Stimulated activated CD8-positive, alpha-beta memory T cell treated with anti-CD3 and anti-CD28 coated beads, Interleukin-4, amount 100 ng/mL, for 1 hour (primary cell): ENCODE results near the gene CLNS1A.
A peak's percentile ranks its signal among the peaks of the same experiment; 100 is the strongest.
"Not testable (repeated sequence)": the region's sequence is repeated elsewhere in the genome, so short reads cannot be mapped to it uniquely, and the experiment has no call there.

Source experiments
- DNase-seq, 2 donors: peaks; one replicate each; pipeline ENCODE4 v3.0.0-alpha.2; 2020; ENCODE audit warnings: low read depth in 2 of 2, low spot score in 1 of 2

CLNS1A gene, protein sequence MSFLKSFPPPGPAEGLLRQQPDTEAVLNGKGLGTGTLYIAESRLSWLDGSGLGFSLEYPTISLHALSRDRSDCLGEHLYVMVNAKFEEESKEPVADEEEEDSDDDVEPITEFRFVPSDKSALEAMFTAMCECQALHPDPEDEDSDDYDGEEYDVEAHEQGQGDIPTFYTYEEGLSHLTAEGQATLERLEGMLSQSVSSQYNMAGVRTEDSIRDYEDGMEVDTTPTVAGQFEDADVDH

DNA sequence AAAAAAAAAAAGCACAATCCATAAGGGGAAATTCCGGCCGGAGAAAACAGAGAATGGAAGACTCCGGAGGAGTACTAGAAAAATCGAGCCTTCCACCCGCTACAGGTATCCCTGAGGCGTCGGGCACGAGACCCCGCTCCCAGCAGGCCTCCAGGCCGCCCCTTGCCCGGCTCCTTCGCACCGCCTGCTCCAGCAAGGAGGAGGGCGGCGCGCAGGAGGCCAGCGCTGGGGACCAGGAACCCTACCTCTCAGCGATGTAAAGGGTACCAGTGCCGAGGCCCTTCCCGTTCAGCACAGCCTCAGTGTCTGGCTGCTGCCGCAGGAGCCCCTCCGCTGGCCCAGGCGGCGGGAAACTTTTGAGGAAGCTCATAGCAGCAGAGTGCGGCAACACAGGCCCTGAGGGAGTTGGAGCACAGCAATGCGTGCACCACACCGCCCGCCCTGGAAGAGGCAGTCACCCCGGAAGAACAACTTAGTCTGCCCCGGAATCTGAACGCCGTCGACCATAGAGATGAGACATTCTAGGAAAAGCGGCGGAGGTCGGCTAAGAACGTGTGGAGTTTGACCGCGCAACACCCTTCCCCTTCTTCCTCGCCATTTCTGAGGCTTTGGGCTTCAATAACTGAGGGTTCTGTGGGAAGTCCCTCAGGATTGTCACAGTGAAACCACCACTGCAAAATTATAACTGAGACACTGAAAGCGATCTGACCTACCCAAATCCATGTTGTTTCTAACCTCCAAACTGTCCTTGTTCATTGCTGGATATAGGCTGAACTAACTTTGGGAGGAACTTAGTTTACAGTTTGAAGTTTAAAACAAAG, at the start of gene CLNS1A:
CLNS1A (minus strand) TSS at position 450 of the 821 bp plus-strand sequence; CDS start at position 370, 80 bp downstream.
- DNase-seq: peak; percentile 50 to 57

- DNase-seq: no peak
Measured at GRCh38 chr11:77687088-77687487, 49.5 kb upstream of the CLNS1A start.

DNA sequence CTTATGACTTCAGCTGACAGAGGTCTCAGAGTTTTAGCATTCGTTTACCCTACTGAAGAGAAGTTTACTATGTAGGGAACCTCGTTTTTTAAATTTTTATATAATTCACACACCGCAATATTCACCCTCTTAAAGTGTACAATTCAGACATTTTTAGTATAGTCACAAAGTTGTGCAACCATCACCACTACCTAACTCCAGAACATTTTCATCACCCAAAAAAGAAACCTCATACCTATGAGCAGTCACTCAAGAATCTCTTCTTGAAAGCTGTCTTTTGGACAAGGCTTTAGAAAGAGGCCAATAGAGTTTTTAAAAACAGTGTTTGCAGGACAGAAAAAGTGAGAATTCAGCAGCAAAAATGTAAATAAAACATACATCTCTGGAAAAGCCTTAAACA, 39.5 kb upstream of the CLNS1A start:
- no peak for DNase-seq

DNA sequence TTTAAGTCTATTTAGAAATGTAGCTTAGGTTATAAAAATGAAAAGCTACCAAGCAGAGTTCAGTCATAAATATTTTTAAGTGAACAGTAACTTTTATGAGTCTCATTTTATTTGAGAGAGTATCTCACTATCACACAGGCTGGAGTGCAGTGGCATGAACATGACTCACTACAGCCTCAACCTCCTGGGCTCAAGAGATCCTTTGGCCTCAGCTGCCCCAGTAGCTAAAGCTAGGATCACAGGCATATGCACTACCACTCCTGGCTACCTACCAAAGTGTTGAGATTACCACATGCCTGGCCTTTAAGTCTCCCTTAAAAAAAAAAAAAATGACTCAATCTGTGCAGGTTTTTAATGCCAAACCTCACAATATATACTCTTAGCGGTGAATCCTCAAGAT, 34.7 kb upstream of the CLNS1A start:
- no peak for DNase-seq

DNA sequence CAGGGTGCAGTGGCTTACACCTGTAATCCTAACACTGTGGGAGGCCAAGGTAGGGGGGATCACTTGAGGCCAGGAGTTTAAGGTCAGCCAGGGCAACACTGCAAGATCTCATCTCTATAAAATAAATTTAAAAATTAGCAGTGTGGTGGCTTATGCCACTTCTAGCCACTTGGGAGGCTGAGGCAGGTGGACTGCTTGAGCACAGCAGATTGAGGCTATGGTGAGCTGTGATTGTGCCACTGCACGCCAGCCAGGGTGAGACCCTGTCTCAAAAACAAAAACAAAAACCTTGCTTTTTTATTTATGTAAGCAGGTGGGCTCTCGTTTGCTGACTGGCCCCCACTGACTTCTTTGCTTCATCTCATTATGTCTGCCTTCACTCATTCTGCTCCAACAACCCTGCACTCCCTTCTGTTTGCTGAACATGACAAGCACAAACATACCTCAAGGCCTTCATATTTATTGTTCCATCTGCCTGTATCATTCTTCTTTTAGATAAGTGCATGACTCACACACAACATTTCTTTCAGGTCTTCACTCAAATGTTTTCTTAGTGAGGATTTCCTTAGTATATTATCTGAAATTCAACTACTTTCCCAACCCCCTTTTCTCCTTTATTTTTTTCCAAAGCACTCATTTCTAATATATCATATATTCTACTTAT, 32.4 kb upstream of the CLNS1A start:
- no peak for DNase-seq

DNA sequence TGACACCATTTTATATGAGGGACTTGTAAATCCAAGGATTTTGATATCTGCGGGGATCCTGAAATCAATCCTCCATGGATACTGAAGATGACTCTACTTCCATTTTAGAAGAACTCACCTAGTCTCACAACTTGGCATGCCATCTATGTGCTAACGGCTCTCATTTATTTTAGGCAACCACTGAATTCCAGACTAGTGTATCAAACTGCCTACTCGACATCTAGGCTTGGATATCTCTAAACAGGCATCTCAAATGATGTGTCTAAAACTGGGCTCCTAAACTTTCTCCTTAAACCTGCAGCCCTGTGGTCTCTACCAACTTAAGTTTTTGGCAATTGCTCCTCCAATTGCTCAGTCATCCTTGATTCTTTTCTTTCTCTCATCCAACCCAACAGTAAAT, 31.2 kb upstream of the CLNS1A start:
- DNase-seq: no peak

- DNase-seq: no peak
Measured at GRCh38 chr11:77665240-77665965, 27.8 kb upstream of the CLNS1A start.

GRCh38 chr11:77661670-77662069, 24.1 kb upstream of the CLNS1A start:
- no peak for DNase-seq

DNA sequence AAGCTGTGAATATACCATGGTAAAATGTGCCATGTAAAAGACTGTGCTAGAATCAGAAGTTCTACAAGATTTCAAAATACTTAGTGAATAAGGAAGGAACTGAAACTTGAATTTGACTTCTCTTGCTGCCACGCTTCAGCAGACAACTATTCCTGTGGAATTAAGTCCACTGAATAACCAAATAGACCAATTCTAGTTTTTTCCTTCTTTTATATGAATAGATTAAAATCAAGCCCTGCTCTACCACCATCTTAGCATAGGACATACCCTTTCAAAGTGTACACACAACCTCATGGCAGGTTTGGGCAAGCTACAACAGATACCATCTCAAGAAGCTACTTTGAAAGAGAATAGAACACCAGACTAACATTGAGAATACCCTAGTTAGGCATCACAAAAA, 23.4 kb upstream of the CLNS1A start:
- no peak for DNase-seq

DNA sequence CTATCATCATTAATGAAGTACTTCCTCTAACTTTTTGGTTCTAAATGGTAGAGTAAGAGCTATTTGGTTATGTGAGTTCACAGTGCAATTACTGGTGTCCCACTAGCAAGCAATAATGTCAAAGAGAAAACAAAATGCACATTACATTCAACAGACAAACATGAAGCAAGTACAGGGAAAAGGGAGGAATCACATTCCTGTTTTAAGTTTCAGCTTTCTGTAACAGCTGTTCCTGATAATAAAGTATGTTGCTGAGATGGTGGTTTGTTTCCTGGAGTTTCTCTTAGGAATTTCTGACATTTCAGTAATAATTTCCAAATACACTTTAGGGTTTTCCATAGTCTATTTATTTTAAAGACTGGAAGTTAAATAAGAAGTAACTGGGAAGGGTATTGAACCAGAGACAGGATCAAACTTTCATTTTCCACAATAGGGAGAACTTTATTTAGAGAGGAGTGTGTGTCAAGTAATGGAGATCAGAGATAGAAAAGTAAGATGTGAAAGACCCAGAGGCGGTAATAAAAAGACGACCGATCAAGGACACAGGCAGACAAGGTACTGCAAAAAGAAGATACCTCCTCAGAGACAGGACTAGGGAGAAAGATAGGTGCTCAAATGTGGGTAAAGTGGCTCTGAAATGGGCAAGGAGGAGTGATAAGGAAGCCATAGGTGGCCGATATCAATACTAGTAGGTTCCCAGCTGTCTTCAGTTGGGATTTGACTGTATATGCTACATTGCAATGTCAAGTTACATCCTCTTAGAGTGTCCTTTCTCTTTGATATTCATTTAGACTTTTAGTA, 20.8 kb upstream of the CLNS1A start:
- no peak for DNase-seq

- DNase-seq: no peak
Measured at GRCh38 chr11:77656362-77656761, 18.8 kb upstream of the CLNS1A start.

DNA sequence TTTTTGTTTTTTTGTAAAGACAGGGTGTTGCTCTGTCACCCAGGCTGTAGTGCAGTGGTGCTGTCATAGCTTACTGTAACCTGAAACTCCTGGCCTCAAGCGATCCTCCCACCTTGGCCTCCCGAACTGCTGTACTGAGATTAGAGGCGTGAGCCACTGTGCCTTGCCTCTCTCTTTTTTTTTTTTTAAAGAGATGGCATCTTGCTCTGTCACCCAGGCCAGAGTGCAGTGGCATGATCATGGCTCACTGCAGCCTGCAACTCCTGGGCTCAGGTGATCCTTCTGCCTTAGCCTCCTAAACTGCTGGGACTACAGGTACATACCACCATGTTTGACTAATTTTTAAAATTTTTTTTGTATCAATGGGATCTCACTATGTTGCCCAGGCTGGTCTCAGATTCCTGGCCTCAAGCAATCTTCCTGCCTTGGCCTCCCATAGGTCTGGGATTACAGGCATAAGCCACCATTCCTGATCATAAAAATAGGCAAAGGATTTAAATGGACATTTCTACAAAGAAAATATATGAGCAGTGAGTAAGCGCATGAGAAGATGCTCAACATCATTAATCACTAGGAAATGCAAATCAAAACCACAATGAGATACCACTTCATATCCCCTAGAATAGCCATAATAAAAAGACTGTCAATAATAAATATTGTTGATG, 17.3 kb upstream of the CLNS1A start:
- DNase-seq: no peak

DNA sequence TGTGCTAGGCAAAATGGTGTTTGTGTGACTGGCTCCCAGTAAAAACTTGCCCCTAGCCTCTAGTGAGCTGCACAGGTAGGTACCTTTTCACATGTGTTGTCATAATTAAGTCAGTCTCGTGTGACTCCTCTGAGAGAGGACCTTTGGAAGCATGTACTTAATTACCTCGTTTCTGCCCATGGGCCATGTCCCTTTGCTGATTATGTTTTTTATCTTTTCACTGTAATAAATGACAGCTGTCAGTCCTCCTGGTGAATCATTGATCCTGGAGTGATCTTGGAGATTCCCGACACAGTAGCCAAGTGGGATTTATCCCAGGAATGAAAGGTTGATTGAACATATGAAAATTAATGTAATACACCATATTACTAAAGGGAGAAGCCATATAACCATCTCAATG, 12.5 kb upstream of the CLNS1A start:
- DNase-seq: no peak

- DNase-seq: no peak
Measured at GRCh38 chr11:77647654-77648305, 10.2 kb upstream of the CLNS1A start.

DNA sequence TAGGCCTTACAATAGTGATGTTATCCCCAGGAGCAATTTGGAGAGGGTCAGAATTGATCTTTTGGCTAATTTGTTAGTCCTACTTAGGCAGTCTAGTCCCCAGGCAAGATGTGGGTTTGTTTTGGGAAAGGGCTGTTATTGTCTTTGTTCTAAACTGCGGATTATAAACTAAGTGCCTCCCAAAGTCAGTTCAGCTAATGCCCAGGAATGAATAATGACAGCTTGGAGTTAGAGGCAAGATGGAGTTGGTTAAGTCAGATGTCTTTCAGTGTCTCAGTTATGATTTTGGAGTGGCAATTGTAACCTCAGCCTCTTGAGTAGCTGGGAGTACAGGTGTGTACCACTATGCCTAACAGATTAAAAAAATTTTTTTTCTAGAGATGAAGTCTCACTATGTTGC, 7.3 kb upstream of the CLNS1A start:
- DNase-seq: no peak

- DNase-seq: no peak
Measured at GRCh38 chr11:77642228-77642627, 4.6 kb upstream of the CLNS1A start.

- no peak for DNase-seq
Measured at GRCh38 chr11:77636731-77637344, 756 bp downstream of the CLNS1A start.

- DNase-seq: not testable (repeated sequence)
Measured at GRCh38 chr11:77633926-77634325, 3.7 kb downstream of the CLNS1A start.

- no peak for DNase-seq
Measured at GRCh38 chr11:77630157-77630710, 7.4 kb downstream of the CLNS1A start.
